ENCODE measurements around the gene FAM83F. TPM values are rescaled to one million over a fixed set of nuclear protein-coding genes. Genes with fewer than 3 reads are reported as not detected.

The FAM83F gene
- total RNA-seq, 1 experiment from 2014 or later: 21.0 TPM

- intact Hi-C loops (cut with micrococcal nuclease; ENCODE audit: unreplicated experiment): no loop called here
- peaks cover 3% of the 10 kb centered on the region for H3K4me1 Mint-ChIP-seq (ENCODE audit: low read depth, unreplicated experiment)
- peaks cover 16% of the 10 kb centered on the region for H3K27me3 Mint-ChIP-seq (ENCODE audit: unreplicated experiment)
- H3K27ac Mint-ChIP-seq (ENCODE audit: unreplicated experiment): no peak overlapping the region
- BruUV-seq (replicated peaks): no TSS peak
- CTCF ChIA-PET: no interaction called here
- no peak overlapping the region for H3K4me3 Mint-ChIP-seq (ENCODE audit: low read depth, unreplicated experiment)
- no peaks in the 10 kb centered on the region for H3K9me3 Mint-ChIP-seq (ENCODE audit: low read depth, unreplicated experiment)
- TF ChIP-seq CTCF (IDR thresholded peaks at IDR 0.05; ENCODE audit: unreplicated experiment): no peak
- peaks cover 18% of the 10 kb centered on the region for H3K36me3 Mint-ChIP-seq (ENCODE audit: insufficient read depth, unreplicated experiment)
- DNase-seq: no peak
Measured at GRCh38 chr22:40040927-40041326, 46.2 kb downstream of the FAM83F start.

GRCh38 chr22:40041366-40042137 lies 46.8 kb downstream of the FAM83F start:
- no peak for TF ChIP-seq CTCF (IDR thresholded peaks at IDR 0.05; ENCODE audit: unreplicated experiment)
- no peak for DNase-seq
- H3K4me3 Mint-ChIP-seq (ENCODE audit: low read depth, unreplicated experiment): no peak overlapping the region
- no TSS peak for BruUV-seq (replicated peaks)
- CTCF ChIA-PET: no interaction called here
- no peak overlapping the region for H3K27ac Mint-ChIP-seq (ENCODE audit: unreplicated experiment)
- H3K27me3 Mint-ChIP-seq (ENCODE audit: unreplicated experiment): peaks cover 16% of the 10 kb centered on the region
- H3K9me3 Mint-ChIP-seq (ENCODE audit: low read depth, unreplicated experiment): no peaks in the 10 kb centered on the region
- peaks cover 8% of the 10 kb centered on the region for H3K4me1 Mint-ChIP-seq (ENCODE audit: low read depth, unreplicated experiment)
- intact Hi-C loops (cut with micrococcal nuclease; ENCODE audit: unreplicated experiment): no loop called here
- peaks cover 22% of the 10 kb centered on the region for H3K36me3 Mint-ChIP-seq (ENCODE audit: insufficient read depth, unreplicated experiment)

GRCh38 chr22:40042312-40042711 lies 47.6 kb downstream of the FAM83F start:
- no peak for DNase-seq
- no TSS peak for BruUV-seq (replicated peaks)
- peaks cover 16% of the 10 kb centered on the region for H3K27me3 Mint-ChIP-seq (ENCODE audit: unreplicated experiment)
- no peak overlapping the region for H3K4me3 Mint-ChIP-seq (ENCODE audit: low read depth, unreplicated experiment)
- intact Hi-C loops (cut with micrococcal nuclease; ENCODE audit: unreplicated experiment): no loop called here
- peaks cover 22% of the 10 kb centered on the region for H3K36me3 Mint-ChIP-seq (ENCODE audit: insufficient read depth, unreplicated experiment)
- H3K9me3 Mint-ChIP-seq (ENCODE audit: low read depth, unreplicated experiment): no peaks in the 10 kb centered on the region
- H3K27ac Mint-ChIP-seq (ENCODE audit: unreplicated experiment): no peak overlapping the region
- TF ChIP-seq CTCF (IDR thresholded peaks at IDR 0.05; ENCODE audit: unreplicated experiment): no peak
- CTCF ChIA-PET: no interaction called here
- H3K4me1 Mint-ChIP-seq (ENCODE audit: low read depth, unreplicated experiment): peaks cover 8% of the 10 kb centered on the region

GRCh38 chr22:40043081-40043480 lies 48.3 kb downstream of the FAM83F start:
- no peak for DNase-seq
- peak overlapping the region; percentile 99 for H3K27ac Mint-ChIP-seq (ENCODE audit: unreplicated experiment)
- peaks cover 22% of the 10 kb centered on the region for H3K36me3 Mint-ChIP-seq (ENCODE audit: insufficient read depth, unreplicated experiment)
- intact Hi-C loops (cut with micrococcal nuclease; ENCODE audit: unreplicated experiment): no loop called here
- TF ChIP-seq CTCF (IDR thresholded peaks at IDR 0.05; ENCODE audit: unreplicated experiment): no peak
- H3K4me3 Mint-ChIP-seq (ENCODE audit: low read depth, unreplicated experiment): peak overlapping the region; percentile 83
- CTCF ChIA-PET: interaction anchor here (1.3 kb wide), 1 partner anchor 483 kb away, joined by 4 read pairs; no protein-coding TSS in a partner anchor
- H3K27me3 Mint-ChIP-seq (ENCODE audit: unreplicated experiment): peaks cover 16% of the 10 kb centered on the region
- peaks cover 8% of the 10 kb centered on the region for H3K4me1 Mint-ChIP-seq (ENCODE audit: low read depth, unreplicated experiment)
- BruUV-seq (replicated peaks): no TSS peak
- H3K9me3 Mint-ChIP-seq (ENCODE audit: low read depth, unreplicated experiment): no peaks in the 10 kb centered on the region

Data from Calu3 (cell line).